Gastrocnemius medialis (tissue), 4 donors: ENCODE results near the gene RMI2. TPM values are rescaled to one million over a fixed set of nuclear protein-coding genes. Genes with fewer than 3 reads are reported as not detected.

Experiments used
- ATAC-seq, 2 donors: fragments of 150-250 bp; one replicate each; pipeline ENCODE4 v1.9.1; 2016
- DNase-seq, 2 donors: peaks; one replicate each; pipeline ENCODE4 v3.0.0-alpha.2; 2019
- H3K27ac ChIP-seq, 4 donors: fragments of 200-600 bp; sonication (generic); 1 replicate in 1 of 4; 2 replicates in 3 of 4; pipeline ENCODE4 v1.5.1; 2016 to 2018; ENCODE audit warnings: mild to moderate bottlenecking in 2 of 4, moderate library complexity in 1 of 4
- H3K27me3 ChIP-seq, 3 donors: fragments of 200-600 bp; sonication (generic) in 2 of 3; 1 replicate in 1 of 3; 2 replicates in 2 of 3; pipeline versions ENCODE4 v1.5.1 to v1.6.0; 2016 to 2019; ENCODE audit warnings: mild to moderate bottlenecking in 1 of 3, moderate library complexity in 1 of 3
- H3K36me3 ChIP-seq, 2 donors: fragments of 200-600 bp; sonication (generic) in 1 of 2; one replicate each; pipeline ENCODE4 v1.5.1; 2017 to 2018
- H3K4me1 ChIP-seq, 2 donors: fragments of 200-600 bp; sonication (generic) in 1 of 2; one replicate each; pipeline ENCODE4 v1.5.1; 2016 to 2017; ENCODE audit warnings: mild to moderate bottlenecking in 2 of 2
- H3K4me3 ChIP-seq, 4 donors: fragments of 200-600 bp; sonication (generic) in 3 of 4; 1 replicate in 1 of 4; 2 replicates in 3 of 4; pipeline ENCODE4 v1.5.1; 2016 to 2019; ENCODE audit warnings: mild to moderate bottlenecking in 2 of 4
- H3K9me3 ChIP-seq, 3 donors: fragments of 200-600 bp; sonication (generic) in 2 of 3; 1 replicate in 1 of 3; 2 replicates in 2 of 3; pipeline ENCODE4 v1.5.1; 2016 to 2019
- POLR2A ChIP-seq, 2 donors: fragments of 450-650 bp; IDR thresholded peaks; one replicate each; pipeline ENCODE4 v1.6.1; 2017; ENCODE audit warnings: antibody characterized with exemption in 2 of 2, mild to moderate bottlenecking in 2 of 2, moderate library complexity in 2 of 2
- in situ Hi-C, 4 donors: fragments of 200-750 bp; cut with MboI; loops; one replicate each; pipeline versions ENCODE4 v1.15.0 to v1.8.0; 2017; ENCODE audit warnings: low sequenced_read_pairs in 4 of 4
- intact Hi-C: fragments of 100-400 bp; cut with DNase I; formaldehyde crosslinking; loops from one replicate; pipeline ENCODE4 v1.15.1; 2023; ENCODE audit warnings: low total_unique reads
- total RNA-seq, 4 donors: library from RNA; depleted of rRNA; stranded (reverse); fragments of >200 nt; gene quantifications; one replicate each; pipeline versions ENCODE4 v1.1.0 to v1.2.3, GENCODE V29; 2016
- TF ChIP-seq, protein P1 (sequence below), 5 experiments: fragments of 450-650 bp in 3 of 5; fragments of 200-600 bp in 2 of 5; sonication (generic) in 2 of 5; IDR thresholded peaks in 4 of 5; conservative IDR thresholded peaks in 1 of 5; 1 replicate in 4 of 5; 2 replicates in 1 of 5; pipeline ENCODE4 v1.5.1; 2016 to 2019; ENCODE audit warnings: antibody characterized with exemption in 5 of 5, mild to moderate bottlenecking in 3 of 5, moderate library complexity in 3 of 5

Gene RMI2
- total RNA-seq, 4 donors from 2014 or later: 0.44 to 0.49 TPM; not detected in 2

- ATAC-seq (no peak), DNase-seq (no peak)
- Histone ChIP-seq H3K27me3 (no peaks in the 10 kb centered on the region), H3K27ac (peak overlapping the region in 2 of 4 donors; percentile 73 to 78), H3K36me3 (no peaks in the 10 kb centered on the region), H3K4me3 (no peak overlapping the region), H3K9me3 (no peaks in the 10 kb centered on the region), H3K4me1 (peaks cover 7 to 10% of the 10 kb centered on the region in 2 donors)
- TF ChIP-seq POLR2A (IDR thresholded peaks at IDR 0.05): no peak
- TF ChIP-seq, protein P1, sequence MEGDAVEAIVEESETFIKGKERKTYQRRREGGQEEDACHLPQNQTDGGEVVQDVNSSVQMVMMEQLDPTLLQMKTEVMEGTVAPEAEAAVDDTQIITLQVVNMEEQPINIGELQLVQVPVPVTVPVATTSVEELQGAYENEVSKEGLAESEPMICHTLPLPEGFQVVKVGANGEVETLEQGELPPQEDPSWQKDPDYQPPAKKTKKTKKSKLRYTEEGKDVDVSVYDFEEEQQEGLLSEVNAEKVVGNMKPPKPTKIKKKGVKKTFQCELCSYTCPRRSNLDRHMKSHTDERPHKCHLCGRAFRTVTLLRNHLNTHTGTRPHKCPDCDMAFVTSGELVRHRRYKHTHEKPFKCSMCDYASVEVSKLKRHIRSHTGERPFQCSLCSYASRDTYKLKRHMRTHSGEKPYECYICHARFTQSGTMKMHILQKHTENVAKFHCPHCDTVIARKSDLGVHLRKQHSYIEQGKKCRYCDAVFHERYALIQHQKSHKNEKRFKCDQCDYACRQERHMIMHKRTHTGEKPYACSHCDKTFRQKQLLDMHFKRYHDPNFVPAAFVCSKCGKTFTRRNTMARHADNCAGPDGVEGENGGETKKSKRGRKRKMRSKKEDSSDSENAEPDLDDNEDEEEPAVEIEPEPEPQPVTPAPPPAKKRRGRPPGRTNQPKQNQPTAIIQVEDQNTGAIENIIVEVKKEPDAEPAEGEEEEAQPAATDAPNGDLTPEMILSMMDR (IDR thresholded peaks at IDR 0.05 in 4 of 5, conservative IDR thresholded peaks at IDR 0.05 in 1 of 5): no peak
- in situ Hi-C loops (loop anchor here (10.0 to 25.0 kb wide), 2 partner anchors 394 to 396 kb away; no protein-coding TSS in a partner anchor), intact Hi-C loops (no loop called here)
Measured at GRCh38 chr16:11358531-11358930, 13.3 kb downstream of the RMI2 start.

DNA sequence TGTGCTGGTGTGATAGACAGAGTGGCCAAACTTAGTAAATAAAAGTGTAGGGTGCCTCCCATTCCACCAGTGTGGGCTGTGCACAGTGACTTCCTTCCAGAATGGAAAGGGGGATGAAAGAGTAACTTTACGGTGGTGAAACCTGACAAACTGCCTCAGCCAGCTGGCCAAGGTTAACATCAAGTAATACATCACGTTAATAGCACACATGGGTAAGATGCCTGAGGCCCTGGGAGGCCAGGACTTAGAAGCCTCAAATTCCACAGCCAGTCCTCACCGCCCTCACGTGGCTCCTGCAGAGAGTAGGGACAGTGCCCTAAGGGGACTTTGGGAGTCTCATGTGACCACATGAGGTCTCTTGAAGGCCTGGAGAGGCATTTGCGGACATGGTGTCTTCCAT, 14.1 kb downstream of the RMI2 start:
- intact Hi-C loops: no loop called here
- Histone ChIP-seq H3K36me3 (no peaks in the 10 kb centered on the region), H3K9me3 (no peaks in the 10 kb centered on the region), H3K4me1 (peaks cover 7 to 10% of the 10 kb centered on the region in 2 donors), H3K27ac (no peak overlapping the region), H3K27me3 (no peaks in the 10 kb centered on the region), H3K4me3 (no peak overlapping the region)
- TF ChIP-seq POLR2A (IDR thresholded peaks at IDR 0.05): no peak
- TF ChIP-seq, protein P1 (IDR thresholded peaks at IDR 0.05 in 4 of 5, conservative IDR thresholded peaks at IDR 0.05 in 1 of 5): no peak
- DNase-seq: peak in 1 of 2 donors; percentile 40
- no peak for ATAC-seq
- in situ Hi-C loops: loop anchor here (10.0 to 25.0 kb wide), 2 partner anchors 395 to 397 kb away; no protein-coding TSS in a partner anchor

GRCh38 chr16:11360641-11361373, 15.5 kb downstream of the RMI2 start:
- Histone ChIP-seq H3K27ac (no peak overlapping the region), H3K4me3 (no peak overlapping the region), H3K9me3 (no peaks in the 10 kb centered on the region), H3K4me1 (peaks cover 7 to 10% of the 10 kb centered on the region in 2 donors), H3K36me3 (no peaks in the 10 kb centered on the region), H3K27me3 (no peaks in the 10 kb centered on the region)
- in situ Hi-C loops (loop anchor here in 2 of 4 donors (25.0 kb wide), 1 partner anchor 399 kb away; no protein-coding TSS in a partner anchor), intact Hi-C loops (no loop called here)
- no peak for DNase-seq
- ATAC-seq: no peak
- no peak for TF ChIP-seq POLR2A (IDR thresholded peaks at IDR 0.05)
- TF ChIP-seq, protein P1 (IDR thresholded peaks at IDR 0.05 in 4 of 5, conservative IDR thresholded peaks at IDR 0.05 in 1 of 5): no peak

GRCh38 chr16:11361701-11362451, 16.6 kb downstream of the RMI2 start:
- Histone ChIP-seq H3K27me3 (no peaks in the 10 kb centered on the region), H3K36me3 (no peaks in the 10 kb centered on the region), H3K27ac (no peak overlapping the region), H3K4me3 (no peak overlapping the region), H3K4me1 (peaks cover 7 to 9% of the 10 kb centered on the region in 2 donors), H3K9me3 (no peaks in the 10 kb centered on the region)
- intact Hi-C loops (no loop called here), in situ Hi-C loops (loop anchor here in 2 of 4 donors (25.0 kb wide), 1 partner anchor 400 kb away; no protein-coding TSS in a partner anchor)
- TF ChIP-seq, protein P1 (IDR thresholded peaks at IDR 0.05 in 4 of 5, conservative IDR thresholded peaks at IDR 0.05 in 1 of 5): no peak
- TF ChIP-seq POLR2A (IDR thresholded peaks at IDR 0.05): no peak
- no peak for ATAC-seq
- no peak for DNase-seq
